Colon (tissue), 2 donors: ENCODE measurements around the gene MKRN2.

Experiments used
- FAIRE-seq: peaks from 2 replicates; lab custom pipeline; 2012; peaks lifted over from hg19 to GRCh38; lab: Jason Lieb, UNC
- donor health status: control.
- donor health status: control.

The MKRN2 gene

GRCh38 chr3:12556314-12556689 lies 585 bp upstream of the MKRN2 start:
- FAIRE-seq, result no peak

GRCh38 chr3:12557473-12558100 lies 700 bp downstream of the MKRN2 start:
- FAIRE-seq, result no peak

GRCh38 chr3:12558706-12559105 lies 1.8 kb downstream of the MKRN2 start:
- FAIRE-seq, result no peak

- FAIRE-seq, result no peak
Measured at GRCh38 chr3:12559520-12559919, 2.6 kb downstream of the MKRN2 start.

- no peak for FAIRE-seq
Measured at GRCh38 chr3:12560505-12561190, 3.8 kb downstream of the MKRN2 start.

- no peak for FAIRE-seq
Measured at GRCh38 chr3:12561397-12561796, 4.5 kb downstream of the MKRN2 start.

GRCh38 chr3:12562451-12562850 lies 5.6 kb downstream of the MKRN2 start:
- no peak for FAIRE-seq

- no peak for FAIRE-seq
Measured at GRCh38 chr3:12566976-12567375, 10.1 kb downstream of the MKRN2 start.

- no peak for FAIRE-seq
Measured at GRCh38 chr3:12568747-12569146, 11.9 kb downstream of the MKRN2 start.

GRCh38 chr3:12569836-12570235 lies 12.9 kb downstream of the MKRN2 start:
- no peak for FAIRE-seq

- FAIRE-seq, result no peak
Measured at GRCh38 chr3:12571986-12572385, 15.1 kb downstream of the MKRN2 start.

GRCh38 chr3:12574131-12574530 lies 17.2 kb downstream of the MKRN2 start:
- FAIRE-seq, result no peak

GRCh38 chr3:12574661-12575060 lies 17.8 kb downstream of the MKRN2 start:
- no peak for FAIRE-seq

GRCh38 chr3:12577379-12577778 lies 20.5 kb downstream of the MKRN2 start:
- FAIRE-seq, result no peak

GRCh38 chr3:12578742-12579141 lies 21.9 kb downstream of the MKRN2 start:
- FAIRE-seq, result no peak

GRCh38 chr3:12579456-12579855 lies 22.6 kb downstream of the MKRN2 start:
- no peak for FAIRE-seq

- FAIRE-seq, result no peak
Measured at GRCh38 chr3:12579905-12580304, 23.0 kb downstream of the MKRN2 start.

GRCh38 chr3:12582730-12583129 lies 25.8 kb downstream of the MKRN2 start:
- no peak for FAIRE-seq

GRCh38 chr3:12583280-12583679 lies 26.4 kb downstream of the MKRN2 start:
- no peak for FAIRE-seq

- no peak for FAIRE-seq
Measured at GRCh38 chr3:12584083-12584482, 27.2 kb downstream of the MKRN2 start.

GRCh38 chr3:12585181-12585580 lies 28.3 kb downstream of the MKRN2 start:
- no peak for FAIRE-seq

GRCh38 chr3:12585970-12586369 lies 29.1 kb downstream of the MKRN2 start:
- no peak for FAIRE-seq

- no peak for FAIRE-seq
Measured at GRCh38 chr3:12586403-12586802, 29.5 kb downstream of the MKRN2 start.
